HepG2 (cell line): Measurements from ENCODE around the gene DSTN. TPM values are rescaled to one million over a fixed set of nuclear protein-coding genes. Genes with fewer than 3 reads are reported as not detected.
A peak's percentile ranks its signal among the peaks of the same experiment; 100 is the strongest.

Source experiments
- ATF1 ChIP-seq: IDR thresholded peaks from 2 replicates; pipeline ENCODE4 v1.6.1; 2016; ENCODE audit warnings: mild to moderate bottlenecking, control low read depth
- GMEB2 ChIP-seq: IDR thresholded peaks from 2 replicates; pipeline ENCODE4 v1.6.1; 2016; ENCODE audit warnings: missing biosample characterization, missing genetic modification reagents, low read depth
- GRHL1 ChIP-seq: sonication (generic); formaldehyde crosslinking; conservative IDR thresholded peaks from 2 replicates; pipeline ENCODE4 v1.8.0; 2022; ENCODE audit warnings: missing genetic modification reagents
- MBD4 ChIP-seq: IDR thresholded peaks from 2 replicates; pipeline ENCODE4 v1.6.1; 2012; ENCODE audit warnings: low read length, inconsistent platforms, borderline replicate concordance
- MEF2D ChIP-seq: sonication (generic); formaldehyde crosslinking; IDR thresholded peaks from 2 replicates; pipeline ENCODE4 v1.5.1; 2020; ENCODE audit warnings: mild to moderate bottlenecking, missing genetic modification reagents
- MTF2 ChIP-seq: sonication (generic); formaldehyde crosslinking; IDR thresholded peaks from 2 replicates; pipeline ENCODE4 v1.5.0; 2020; ENCODE audit warnings: missing genetic modification reagents, borderline replicate concordance
- MXD3 ChIP-seq: IDR thresholded peaks from 2 replicates; pipeline ENCODE4 v1.6.1; 2016; ENCODE audit warnings: mild to moderate bottlenecking, missing biosample characterization, missing genetic modification reagents
- SALL1 ChIP-seq: sonication (generic); formaldehyde crosslinking; IDR thresholded peaks from 2 replicates; pipeline ENCODE4 v1.8.0; 2022; ENCODE audit warnings: mild to moderate bottlenecking, missing genetic modification reagents
- XRCC5 ChIP-seq: fragments of 200-400 bp; formaldehyde crosslinking; optimal IDR thresholded peaks from 2 replicates; pipeline ENCODE3; 2017; ENCODE audit warnings: mild to moderate bottlenecking, low read length
- ZBTB40 ChIP-seq, 2 experiments: fragments of 450-650 bp in 1 of 2; sonication (generic) in 1 of 2; formaldehyde crosslinking in 1 of 2; IDR thresholded peaks; 2 replicates each; pipeline versions ENCODE4 v1.6.1 to v1.8.0; 2016 to 2022; ENCODE audit warnings: antibody characterized with exemption in 1 of 2, mild to moderate bottlenecking in 1 of 2, missing genetic modification reagents in 1 of 2
- ZBTB8A ChIP-seq: sonication (generic); formaldehyde crosslinking; IDR thresholded peaks from 2 replicates; pipeline ENCODE4 v1.4.0; 2020; ENCODE audit warnings: mild to moderate bottlenecking, low read depth, missing genetic modification reagents, borderline replicate concordance
- ZFP36L2 ChIP-seq: sonication (generic); formaldehyde crosslinking; IDR thresholded peaks from 2 replicates; pipeline ENCODE4 v1.4.0; 2020; ENCODE audit warnings: missing genetic modification reagents
- ZFP90 ChIP-seq: sonication (generic); formaldehyde crosslinking; IDR thresholded peaks from 2 replicates; pipeline ENCODE4 v1.8.0; 2022; ENCODE audit warnings: missing genetic modification reagents, mild to moderate bottlenecking, inconsistent platforms, borderline replicate concordance
- ZNF12 ChIP-seq: sonication (generic); formaldehyde crosslinking; IDR thresholded peaks from 2 replicates; pipeline ENCODE4 v1.5.0; 2020; ENCODE audit warnings: missing genetic modification reagents
- ZNF333 ChIP-seq: sonication (generic); formaldehyde crosslinking; IDR thresholded peaks from 2 replicates; pipeline ENCODE4 v1.4.0; 2020; ENCODE audit warnings: mild to moderate bottlenecking, missing genetic modification reagents, borderline replicate concordance
- ZNF75D ChIP-seq: sonication (generic); formaldehyde crosslinking; IDR thresholded peaks from 2 replicates; pipeline ENCODE4 v1.8.1; 2023; ENCODE audit warnings: missing genetic modification reagents, mild to moderate bottlenecking, borderline replicate concordance
- polyA plus RNA-seq, 8 experiments: library from polyadenylated mRNA; depleted of rRNA in 3 of 8; stranded (reverse) in 7 of 8; unstranded in 1 of 8; fragments of >200 nt; fragmentation: Illumina TruSeq in 4 of 8; extraction: Trizol in 4 of 8; gene quantifications; 2 replicates each; pipeline versions ENCODE4 v1.2.1 to v1.2.3, GENCODE V29; 2011 to 2016; ENCODE audit warnings: low read depth in 4 of 8, missing spikeins in 1 of 8, mixed read lengths in 1 of 8; ENCODE audit not compliant: insufficient read depth in 1 of 8
- total RNA-seq, 5 experiments: library from RNA; depleted of rRNA; stranded (reverse); fragments of >200 nt; fragmentation: Illumina TruSeq; extraction: Trizol; gene quantifications; 2 replicates each; pipeline ENCODE4 v1.2.3, GENCODE V29; 2016; ENCODE audit warnings: low read depth in 1 of 5

The DSTN gene
- total and polyA plus RNA-seq, 2 of the 13 experiments (the other 11 are each of a cell fraction or from before 2014, with no cell fraction given), result 27.6 to 106 TPM

- peak; percentile 84; the same call in 1 of the 2 replicates for TF ChIP-seq MXD3 (CRISPR knock-in tag)
- peak; percentile 93; the same call in 1 of the 2 replicates for TF ChIP-seq ZNF333 (CRISPR knock-in tag)
- TF ChIP-seq MTF2 (CRISPR knock-in tag), result no peak
- peak; percentile 51; the same call in 1 of the 2 replicates for TF ChIP-seq ZFP90 (CRISPR knock-in tag)
- TF ChIP-seq ZBTB8A, result no peak
- peak; percentile 71 for TF ChIP-seq XRCC5
- TF ChIP-seq ZNF75D (CRISPR knock-in tag), result no peak
- TF ChIP-seq GMEB2 (CRISPR knock-in tag), result peak; percentile 75
- TF ChIP-seq ATF1 (CRISPR knock-in tag), result no peak
- TF ChIP-seq ZFP36L2 (CRISPR knock-in tag), result no peak
- 0 out of 2 replicates have a peak, but pooled peaks have one; percentile 20 for TF ChIP-seq MEF2D (CRISPR knock-in tag)
- no peak for TF ChIP-seq MBD4
- TF ChIP-seq SALL1 (CRISPR knock-in tag), result peak; percentile 80; the same call in 1 of the 2 replicates
- no peak for TF ChIP-seq GRHL1 (CRISPR knock-in tag)
- TF ChIP-seq ZNF12 (CRISPR knock-in tag), result peak; percentile 8
- TF ChIP-seq ZBTB40 (IDR thresholded peaks at IDR 0.05), result no peak
- TF ChIP-seq ZBTB40 (CRISPR knock-in tag; IDR thresholded peaks at IDR 0.05), result no peak
These were observed at the start of gene DSTN (continued) for GRCh38 chr20:17569616-17570346.
